Fibroblast of mammary gland (primary cell): ENCODE measurements around the gene KCTD6.

Source experiments
- DNase-seq: peaks from one replicate; pipeline ENCODE4 v3.0.0-alpha.2; 2010; ENCODE audit warnings: low read depth
- H3K4me3 ChIP-seq: 2 replicates; pipeline ENCODE4 v1.5.1; 2011; ENCODE audit warnings: low read depth, mild to moderate bottlenecking, low read length, moderate library complexity; ENCODE audit not compliant: control insufficient read depth
- CTCF ChIP-seq: conservative IDR thresholded peaks from 2 replicates; pipeline ENCODE4 v1.5.1; 2011; ENCODE audit warnings: low read depth, low read length, inconsistent platforms; ENCODE audit not compliant: control insufficient read depth, insufficient read depth

Gene KCTD6

GRCh38 chr3:58535531-58536500 lies 43.9 kb downstream of the KCTD6 start:
- DNase-seq = peak; percentile 37
- TF ChIP-seq CTCF = no peak
- H3K4me3 ChIP-seq = no peak overlapping the region

GRCh38 chr3:58536501-58537411 lies 44.9 kb downstream of the KCTD6 start, which contains the start of gene ACOX2:
TSS of gene ACOX2 (minus strand) at chr3:58537190. CDS start at chr3:58535106, 2,084 bp downstream.
- TF ChIP-seq CTCF = no peak
- DNase-seq = peak; percentile 67
- peak within 1 kb of the TSS; percentile 30 for H3K4me3 ChIP-seq

- DNase-seq = peak; percentile 20
- H3K4me3 ChIP-seq = no peak overlapping the region
Observed at GRCh38 chr3:58537412-58538301, 45.8 kb downstream of the KCTD6 start.

GRCh38 chr3:58539626-58540025 lies 47.7 kb downstream of the KCTD6 start:
- TF ChIP-seq CTCF = no peak
- H3K4me3 ChIP-seq = no peak overlapping the region
- no peak for DNase-seq

More at GRCh38 chr3:58537412-58538301, 45.8 kb downstream of the KCTD6 start:
- TF ChIP-seq CTCF = no peak

- H3K4me3 ChIP-seq = no peak overlapping the region
- no peak for TF ChIP-seq CTCF
- DNase-seq = no peak
Observed at GRCh38 chr3:58540176-58540858, 48.4 kb downstream of the KCTD6 start.
